HepG2 (cell line): ENCODE data around the gene VGLL4. TPM values are rescaled to one million over a fixed set of nuclear protein-coding genes. Genes with fewer than 3 reads are reported as not detected.

Experiments
- CBX1 ChIP-seq: IDR thresholded peaks from one replicate; pipeline ENCODE4 v1.6.1; 2016; ENCODE audit warnings: antibody characterized with exemption, low read depth
- ERF ChIP-seq: IDR thresholded peaks from 2 replicates; pipeline ENCODE4 v1.6.1; 2018; ENCODE audit warnings: missing biosample characterization, missing genetic modification reagents
- ETV5 ChIP-seq: IDR thresholded peaks from 2 replicates; pipeline ENCODE4 v1.6.1; 2018; ENCODE audit warnings: missing biosample characterization, missing genetic modification reagents, inconsistent platforms, borderline replicate concordance
- FOSL2 ChIP-seq: sonication (generic); formaldehyde crosslinking; IDR thresholded peaks from 2 replicates; pipeline ENCODE4 v1.4.0; 2020; ENCODE audit warnings: missing genetic modification reagents
- MXD1 ChIP-seq: sonication (generic); formaldehyde crosslinking; IDR thresholded peaks from 2 replicates; pipeline ENCODE4 v1.4.0; 2020; ENCODE audit warnings: mild to moderate bottlenecking, missing genetic modification reagents
- PAXIP1 ChIP-seq: sonication (generic); formaldehyde crosslinking; conservative IDR thresholded peaks from 2 replicates; pipeline ENCODE4 v1.4.0; 2020; ENCODE audit warnings: mild to moderate bottlenecking, missing genetic modification reagents, moderate library complexity
- PHF21A ChIP-seq: sonication (generic); formaldehyde crosslinking; IDR thresholded peaks from 2 replicates; pipeline ENCODE4 v1.5.0; 2020; ENCODE audit warnings: mild to moderate bottlenecking, missing genetic modification reagents
- PHF8 ChIP-seq: sonication (generic); formaldehyde crosslinking; IDR thresholded peaks from 2 replicates; pipeline ENCODE4 v1.5.0; 2020; ENCODE audit warnings: missing genetic modification reagents
- PRDM10 ChIP-seq: sonication (generic); formaldehyde crosslinking; IDR thresholded peaks from 2 replicates; pipeline ENCODE4 v1.4.0; 2020; ENCODE audit warnings: low read depth, missing genetic modification reagents
- SRSF4 ChIP-seq: fragments of 200-400 bp; formaldehyde crosslinking; IDR thresholded peaks from one replicate; pipeline ENCODE4 v1.6.1; 2018; ENCODE audit warnings: mild to moderate bottlenecking, low read depth, low read length, moderate library complexity; ENCODE audit not compliant: poor library complexity, severe bottlenecking
- TBX2 ChIP-seq: sonication (generic); formaldehyde crosslinking; IDR thresholded peaks from 2 replicates; pipeline ENCODE4 v1.5.0; 2020; ENCODE audit warnings: missing genetic modification reagents, mild to moderate bottlenecking, borderline replicate concordance
- THRA ChIP-seq: sonication (generic); formaldehyde crosslinking; IDR thresholded peaks from 2 replicates; pipeline ENCODE4 v1.4.0; 2020; ENCODE audit warnings: missing genetic modification reagents, borderline replicate concordance
- TOPORS ChIP-seq: sonication (generic); formaldehyde crosslinking; IDR thresholded peaks from 2 replicates; pipeline ENCODE4 v1.8.0; 2023; ENCODE audit warnings: mild to moderate bottlenecking, missing genetic modification reagents
- TRIM24 ChIP-seq: sonication (generic); formaldehyde crosslinking; IDR thresholded peaks from 2 replicates; pipeline ENCODE4 v1.8.0; 2022; ENCODE audit warnings: mild to moderate bottlenecking, missing genetic modification reagents
- ZNF546 ChIP-seq: sonication (generic); formaldehyde crosslinking; conservative IDR thresholded peaks from 2 replicates; pipeline ENCODE4 v1.8.1; 2023; ENCODE audit warnings: mild to moderate bottlenecking, missing genetic modification reagents
- ZNF580 ChIP-seq: IDR thresholded peaks from 2 replicates; pipeline ENCODE4 v1.6.1; 2016; ENCODE audit warnings: low read depth, borderline replicate concordance
- ZNF746 ChIP-seq: sonication (generic); formaldehyde crosslinking; IDR thresholded peaks from 2 replicates; pipeline ENCODE4 v1.8.0; 2022; ENCODE audit warnings: mild to moderate bottlenecking, missing genetic modification reagents
- polyA plus RNA-seq, 8 experiments: library from polyadenylated mRNA; depleted of rRNA in 3 of 8; stranded (reverse) in 7 of 8; unstranded in 1 of 8; fragments of >200 nt; fragmentation: Illumina TruSeq in 4 of 8; extraction: Trizol in 4 of 8; gene quantifications; 2 replicates each; pipeline versions ENCODE4 v1.2.1 to v1.2.3, GENCODE V29; 2011 to 2016; ENCODE audit warnings: low read depth in 4 of 8, missing spikeins in 1 of 8, mixed read lengths in 1 of 8; ENCODE audit not compliant: insufficient read depth in 1 of 8
- total RNA-seq, 5 experiments: library from RNA; depleted of rRNA; stranded (reverse); fragments of >200 nt; fragmentation: Illumina TruSeq; extraction: Trizol; gene quantifications; 2 replicates each; pipeline ENCODE4 v1.2.3, GENCODE V29; 2016; ENCODE audit warnings: low read depth in 1 of 5

Gene VGLL4
- total and polyA plus RNA-seq, 2 of the 13 experiments (the other 11 are each of a cell fraction or from before 2014, with no cell fraction given), result 23.2 to 39.0 TPM

GRCh38 chr3:11642431-11643191 lies 1.1 kb downstream of the VGLL4 start (continued):
- TF ChIP-seq MXD1 (peak; percentile 59; the same call in 1 of the 2 replicates), ERF (CRISPR knock-in tag) (peak; percentile 29; the same call in 1 of the 2 replicates), TRIM24 (CRISPR knock-in tag) (no peak), PHF21A (CRISPR knock-in tag) (peak; percentile 79), SRSF4 (no peak), TOPORS (CRISPR knock-in tag) (peak; percentile 62; the same call in 1 of the 2 replicates), ZNF746 (peak; percentile 70; the same call in 1 of the 2 replicates), FOSL2 (CRISPR knock-in tag) (peak; percentile 17; the same call in 1 of the 2 replicates), PRDM10 (CRISPR knock-in tag) (peak; percentile 32; the same call in 1 of the 2 replicates), CBX1 (no peak), PAXIP1 (CRISPR knock-in tag) (0 out of 2 replicates have a peak, but pooled peaks have one; percentile 12), ETV5 (peak; percentile 90), ZNF580 (CRISPR knock-in tag) (no peak; the same call in 1 of the 2 replicates), PHF8 (CRISPR knock-in tag) (peak; percentile 85), ZNF546 (CRISPR knock-in tag) (no peak), TBX2 (CRISPR knock-in tag) (peak; percentile 83), THRA (CRISPR knock-in tag) (peak; percentile 59; the same call in 1 of the 2 replicates)
